ENCODE measurements around the gene KRTAP5-11. TPM values are rescaled to one million over a fixed set of nuclear protein-coding genes. Genes with fewer than 3 reads are reported as not detected.
"Not testable (repeated sequence)": the region's sequence is repeated elsewhere in the genome, so short reads cannot be mapped to it uniquely, and the experiment has no call there.

The KRTAP5-11 gene
- polyA plus RNA-seq, 1 donor (not counting 4 experiments of a cell fraction or from before 2014, with no cell fraction given), result not detected

DNA sequence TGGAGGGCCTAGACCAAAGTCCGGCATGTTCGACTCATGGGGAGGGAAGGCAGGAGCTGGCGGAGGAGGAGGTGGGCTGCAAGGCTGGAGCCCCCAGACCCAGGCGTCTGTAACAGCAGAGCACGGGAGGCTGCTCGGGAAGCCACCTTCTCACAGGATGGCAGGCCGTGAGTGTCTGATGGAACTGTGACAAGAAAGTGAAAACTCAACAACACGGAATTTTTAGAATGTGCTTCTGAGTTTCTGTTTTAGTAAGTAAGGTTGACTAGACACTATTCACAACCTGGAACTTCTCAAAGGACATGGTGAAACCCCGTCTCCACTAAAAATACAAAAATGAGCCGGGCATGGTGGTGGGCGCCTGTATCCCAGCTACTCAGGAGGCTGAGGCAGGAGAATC lies 42.7 kb downstream of the KRTAP5-11 start:
- H3K36me3 ChIP-seq (ENCODE audit: control insufficient read depth in 2 of 2, extremely low read depth in 1 of 2, insufficient read depth in 2 of 2, low read length in 2 of 2); H4K20me1 ChIP-seq (ENCODE audit: control insufficient read depth, extremely low read depth, insufficient read depth, low read length); H3K9me1 ChIP-seq (ENCODE audit: control insufficient read depth, extremely low read depth, insufficient read depth, low read length); H3K4me1 ChIP-seq (ENCODE audit: control insufficient read depth, extremely low read depth, insufficient read depth, low read length); DNase-seq (ENCODE audit: low read depth, low spot score); FAIRE-seq; H3K9me3 ChIP-seq (ENCODE audit: control insufficient read depth, low read depth, low read length); H3K4me3 ChIP-seq (ENCODE audit: control insufficient read depth in 2 of 3, extremely low read depth in 1 of 3, insufficient read depth in 2 of 3, low read depth in 1 of 3, low read length in 3 of 3); dilution Hi-C loops (cut with MboI; ENCODE audit: extremely low pct_ligation_motif_present, low sequenced_read_pairs); H2AFZ ChIP-seq (ENCODE audit: control insufficient read depth, low read length); H3K4me2 ChIP-seq (ENCODE audit: control insufficient read depth, extremely low read depth, insufficient read depth, low read depth, low read length); H3K27ac ChIP-seq (ENCODE audit: control insufficient read depth, insufficient read depth, low read length); H3K79me2 ChIP-seq (ENCODE audit: control insufficient read depth, insufficient read depth, low read length); H3K9ac ChIP-seq (ENCODE audit: control insufficient read depth, extremely low read depth, insufficient read depth, low read length); H3K27me3 ChIP-seq (ENCODE audit: control insufficient read depth, extremely low read depth, insufficient read depth, low read length): not testable (repeated sequence)

DNA sequence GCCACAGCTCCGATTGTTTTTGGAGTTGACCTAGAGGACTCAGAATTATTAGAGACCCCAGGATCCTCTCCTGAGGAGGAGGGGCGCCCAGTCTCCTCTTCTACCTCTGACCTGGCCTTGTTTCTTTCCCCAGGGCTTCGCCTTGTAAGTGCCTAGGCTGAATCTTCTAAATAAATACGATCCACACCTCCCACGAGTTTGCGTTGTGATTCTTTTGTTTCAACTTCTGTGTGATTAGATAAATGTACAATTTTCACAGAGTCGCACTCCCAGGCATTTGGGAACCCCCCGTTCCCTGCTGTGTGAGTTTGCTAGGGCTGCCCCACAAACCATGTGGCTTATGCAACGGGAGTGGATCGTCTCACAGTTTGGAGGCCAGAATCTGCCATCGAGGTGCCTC lies 43.7 kb downstream of the KRTAP5-11 start:
- no peak overlapping the region for H3K9ac ChIP-seq (ENCODE audit: control insufficient read depth, extremely low read depth, insufficient read depth, low read length)

DNA sequence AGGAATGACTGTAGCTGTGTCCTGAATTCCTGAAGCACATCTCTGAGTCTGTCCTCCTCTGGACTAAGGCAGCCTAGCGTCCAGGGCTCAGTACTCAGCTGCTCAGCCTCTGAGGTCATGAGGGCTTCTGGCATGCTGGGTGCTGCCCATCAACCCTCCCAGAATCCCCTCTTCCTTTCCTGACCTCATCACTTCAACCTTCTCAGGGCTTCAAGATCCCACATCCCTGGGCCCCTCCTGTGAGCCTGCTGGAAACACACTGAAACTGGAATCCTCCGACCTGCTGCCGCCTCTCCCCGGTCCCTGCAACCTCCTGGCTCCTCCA lies 44.0 kb downstream of the KRTAP5-11 start:
- H3K9ac ChIP-seq (ENCODE audit: control insufficient read depth, extremely low read depth, insufficient read depth, low read length), result no peak overlapping the region
- FAIRE-seq (no peak), DNase-seq (ENCODE audit: low read depth, low spot score) (no peak)
- dilution Hi-C loops (cut with MboI; ENCODE audit: extremely low pct_ligation_motif_present, low sequenced_read_pairs), result no loop called here
- H3K4me2 ChIP-seq (ENCODE audit: control insufficient read depth, extremely low read depth, insufficient read depth, low read depth, low read length), result no peak overlapping the region
- no peak overlapping the region for H2AFZ ChIP-seq (ENCODE audit: control insufficient read depth, low read length)
- no peaks in the 10 kb centered on the region for H3K9me1 ChIP-seq (ENCODE audit: control insufficient read depth, extremely low read depth, insufficient read depth, low read length)
- no peaks in the 10 kb centered on the region for H4K20me1 ChIP-seq (ENCODE audit: control insufficient read depth, extremely low read depth, insufficient read depth, low read length)
- H3K9me3 ChIP-seq (ENCODE audit: control insufficient read depth, low read depth, low read length), result no peaks in the 10 kb centered on the region
- H3K36me3 ChIP-seq (ENCODE audit: control insufficient read depth in 2 of 2, extremely low read depth in 1 of 2, insufficient read depth in 2 of 2, low read length in 2 of 2), result no peaks in the 10 kb centered on the region
- H3K79me2 ChIP-seq (ENCODE audit: control insufficient read depth, insufficient read depth, low read length), result no peaks in the 10 kb centered on the region
- H3K4me1 ChIP-seq (ENCODE audit: control insufficient read depth, extremely low read depth, insufficient read depth, low read length), result no peaks in the 10 kb centered on the region
- H3K27ac ChIP-seq (ENCODE audit: control insufficient read depth, insufficient read depth, low read length), result no peak overlapping the region
- no peak overlapping the region for H3K4me3 ChIP-seq (ENCODE audit: control insufficient read depth in 2 of 3, extremely low read depth in 1 of 3, insufficient read depth in 2 of 3, low read depth in 1 of 3, low read length in 3 of 3)
- no peaks in the 10 kb centered on the region for H3K27me3 ChIP-seq (ENCODE audit: control insufficient read depth, extremely low read depth, insufficient read depth, low read length)
- TF ChIP-seq EZH2 (IDR thresholded peaks at IDR 0.05; ENCODE audit: low read length), result no peak
- TF ChIP-seq, protein P1, sequence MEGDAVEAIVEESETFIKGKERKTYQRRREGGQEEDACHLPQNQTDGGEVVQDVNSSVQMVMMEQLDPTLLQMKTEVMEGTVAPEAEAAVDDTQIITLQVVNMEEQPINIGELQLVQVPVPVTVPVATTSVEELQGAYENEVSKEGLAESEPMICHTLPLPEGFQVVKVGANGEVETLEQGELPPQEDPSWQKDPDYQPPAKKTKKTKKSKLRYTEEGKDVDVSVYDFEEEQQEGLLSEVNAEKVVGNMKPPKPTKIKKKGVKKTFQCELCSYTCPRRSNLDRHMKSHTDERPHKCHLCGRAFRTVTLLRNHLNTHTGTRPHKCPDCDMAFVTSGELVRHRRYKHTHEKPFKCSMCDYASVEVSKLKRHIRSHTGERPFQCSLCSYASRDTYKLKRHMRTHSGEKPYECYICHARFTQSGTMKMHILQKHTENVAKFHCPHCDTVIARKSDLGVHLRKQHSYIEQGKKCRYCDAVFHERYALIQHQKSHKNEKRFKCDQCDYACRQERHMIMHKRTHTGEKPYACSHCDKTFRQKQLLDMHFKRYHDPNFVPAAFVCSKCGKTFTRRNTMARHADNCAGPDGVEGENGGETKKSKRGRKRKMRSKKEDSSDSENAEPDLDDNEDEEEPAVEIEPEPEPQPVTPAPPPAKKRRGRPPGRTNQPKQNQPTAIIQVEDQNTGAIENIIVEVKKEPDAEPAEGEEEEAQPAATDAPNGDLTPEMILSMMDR (optimal IDR thresholded peaks at IDR 0.05 in 1 of 3, IDR thresholded peaks at IDR 0.05 in 1 of 3, conservative IDR thresholded peaks at IDR 0.05 in 1 of 3; ENCODE audit: extremely low read depth in 1 of 3, insufficient read depth in 2 of 3, low read length in 3 of 3), result no peak

More for the DNA sequence above, 43.7 kb downstream of the KRTAP5-11 start:
- no peak overlapping the region for H3K27ac ChIP-seq (ENCODE audit: control insufficient read depth, insufficient read depth, low read length)
- no peaks in the 10 kb centered on the region for H3K36me3 ChIP-seq (ENCODE audit: control insufficient read depth in 2 of 2, extremely low read depth in 1 of 2, insufficient read depth in 2 of 2, low read length in 2 of 2)
- no peak overlapping the region for H2AFZ ChIP-seq (ENCODE audit: control insufficient read depth, low read length)
- H3K4me3 ChIP-seq (ENCODE audit: control insufficient read depth in 2 of 3, extremely low read depth in 1 of 3, insufficient read depth in 2 of 3, low read depth in 1 of 3, low read length in 3 of 3), result no peak overlapping the region
- FAIRE-seq (no peak), DNase-seq (ENCODE audit: low read depth, low spot score) (no peak)
- H3K79me2 ChIP-seq (ENCODE audit: control insufficient read depth, insufficient read depth, low read length), result no peaks in the 10 kb centered on the region
- H3K27me3 ChIP-seq (ENCODE audit: control insufficient read depth, extremely low read depth, insufficient read depth, low read length), result no peaks in the 10 kb centered on the region
- H3K4me2 ChIP-seq (ENCODE audit: control insufficient read depth, extremely low read depth, insufficient read depth, low read depth, low read length), result no peak overlapping the region
- dilution Hi-C loops (cut with MboI; ENCODE audit: extremely low pct_ligation_motif_present, low sequenced_read_pairs), result no loop called here
- H4K20me1 ChIP-seq (ENCODE audit: control insufficient read depth, extremely low read depth, insufficient read depth, low read length), result no peaks in the 10 kb centered on the region
- H3K9me1 ChIP-seq (ENCODE audit: control insufficient read depth, extremely low read depth, insufficient read depth, low read length), result no peaks in the 10 kb centered on the region
- no peaks in the 10 kb centered on the region for H3K9me3 ChIP-seq (ENCODE audit: control insufficient read depth, low read depth, low read length)
- TF ChIP-seq, protein P1 (optimal IDR thresholded peaks at IDR 0.05 in 1 of 3, IDR thresholded peaks at IDR 0.05 in 1 of 3, conservative IDR thresholded peaks at IDR 0.05 in 1 of 3; ENCODE audit: extremely low read depth in 1 of 3, insufficient read depth in 2 of 3, low read length in 3 of 3), result no peak
- TF ChIP-seq EZH2 (IDR thresholded peaks at IDR 0.05; ENCODE audit: low read length), result no peak
- no peaks in the 10 kb centered on the region for H3K4me1 ChIP-seq (ENCODE audit: control insufficient read depth, extremely low read depth, insufficient read depth, low read length)

DNA sequence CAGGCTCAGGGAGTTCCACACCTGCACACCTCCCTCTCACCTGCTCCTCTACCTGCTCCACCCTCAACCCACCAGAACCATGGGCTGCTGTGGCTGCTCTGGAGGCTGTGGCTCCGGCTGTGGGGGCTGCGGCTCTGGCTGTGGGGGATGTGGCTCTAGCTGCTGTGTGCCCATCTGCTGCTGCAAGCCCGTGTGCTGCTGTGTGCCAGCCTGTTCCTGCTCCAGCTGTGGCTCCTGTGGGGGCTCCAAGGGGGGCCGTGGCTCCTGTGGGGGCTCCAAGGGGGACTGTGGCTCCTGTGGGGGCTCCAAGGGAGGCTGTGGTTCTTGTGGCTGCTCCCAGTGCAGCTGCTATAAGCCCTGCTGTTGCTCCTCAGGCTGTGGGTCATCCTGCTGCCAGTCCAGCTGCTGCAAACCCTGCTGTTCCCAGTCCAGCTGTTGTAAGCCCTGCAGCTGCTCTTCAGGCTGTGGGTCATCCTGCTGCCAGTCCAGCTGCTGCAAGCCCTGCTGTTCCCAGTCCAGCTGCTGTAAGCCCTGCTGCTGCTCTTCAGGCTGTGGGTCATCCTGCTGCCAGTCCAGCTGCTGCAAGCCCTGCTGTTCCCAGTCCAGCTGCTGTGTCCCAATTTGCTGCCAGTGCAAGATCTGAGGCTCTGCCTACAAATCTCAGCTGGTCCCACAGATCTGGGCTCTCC lies 44.6 kb downstream of the KRTAP5-11 start, which contains the start of gene KRTAP5-8:
Gene KRTAP5-8, plus strand, starts transcription at position 49 of the 689 bp plus-strand sequence. Its CDS starts 31 bp downstream, at position 80.
- H3K9me3 ChIP-seq (ENCODE audit: control insufficient read depth, low read depth, low read length); H2AFZ ChIP-seq (ENCODE audit: control insufficient read depth, low read length); H3K27me3 ChIP-seq (ENCODE audit: control insufficient read depth, extremely low read depth, insufficient read depth, low read length); H3K4me1 ChIP-seq (ENCODE audit: control insufficient read depth, extremely low read depth, insufficient read depth, low read length); dilution Hi-C loops (cut with MboI; ENCODE audit: extremely low pct_ligation_motif_present, low sequenced_read_pairs); H3K9me1 ChIP-seq (ENCODE audit: control insufficient read depth, extremely low read depth, insufficient read depth, low read length); H3K27ac ChIP-seq (ENCODE audit: control insufficient read depth, insufficient read depth, low read length); H3K79me2 ChIP-seq (ENCODE audit: control insufficient read depth, insufficient read depth, low read length); FAIRE-seq; H3K4me3 ChIP-seq (ENCODE audit: control insufficient read depth in 2 of 3, extremely low read depth in 1 of 3, insufficient read depth in 2 of 3, low read depth in 1 of 3, low read length in 3 of 3); H4K20me1 ChIP-seq (ENCODE audit: control insufficient read depth, extremely low read depth, insufficient read depth, low read length); H3K36me3 ChIP-seq (ENCODE audit: control insufficient read depth in 2 of 2, extremely low read depth in 1 of 2, insufficient read depth in 2 of 2, low read length in 2 of 2); H3K9ac ChIP-seq (ENCODE audit: control insufficient read depth, extremely low read depth, insufficient read depth, low read length); H3K4me2 ChIP-seq (ENCODE audit: control insufficient read depth, extremely low read depth, insufficient read depth, low read depth, low read length); DNase-seq (ENCODE audit: low read depth, low spot score): not testable (repeated sequence)
